ENCODE measurements around the gene MBOAT2. TPM values are rescaled to one million over a fixed set of nuclear protein-coding genes. Genes with fewer than 3 reads are reported as not detected.
"Not testable (repeated sequence)": the region's sequence is repeated elsewhere in the genome, so short reads cannot be mapped to it uniquely, and the experiment has no call there.

Gene MBOAT2
- total RNA-seq, 1 experiment from 2014 or later = 16.4 TPM

DNA sequence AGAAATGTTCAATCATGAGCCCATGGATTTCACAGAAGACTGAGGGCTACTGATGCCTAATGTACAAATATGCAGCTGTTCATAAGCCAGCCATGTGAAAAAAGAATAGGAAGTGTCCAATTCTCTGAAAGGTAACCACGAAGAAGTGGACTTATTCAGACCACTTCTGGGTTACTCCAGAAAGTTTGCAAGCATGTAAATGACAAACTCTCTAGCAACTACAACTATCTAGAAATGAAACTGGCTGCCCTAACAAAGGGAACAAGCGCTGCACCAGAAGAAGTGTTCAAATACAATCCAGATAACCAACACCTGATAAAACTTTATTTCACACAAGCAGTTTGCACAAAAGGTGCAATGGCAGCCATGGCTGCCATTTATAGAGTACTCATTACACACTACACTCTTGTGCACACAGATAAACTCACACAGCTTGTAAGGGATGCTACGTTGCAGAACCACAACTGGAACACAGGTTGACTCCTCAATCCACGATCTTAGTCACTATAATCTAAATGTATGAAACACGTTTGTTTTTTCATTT, 13.9 kb downstream of the MBOAT2 start:
- Histone ChIP-seq H3K4me3 (ENCODE audit: insufficient read depth, low read depth, low read length) (no peak overlapping the region), H3K36me3 (replicated peaks; ENCODE audit: control insufficient read depth, insufficient read depth, low read length) (no peaks in the 10 kb centered on the region), H3K27me3 (ENCODE audit: control insufficient read depth, insufficient read depth, low read length) (no peaks in the 10 kb centered on the region)
- DNase-seq = no peak

GRCh38 chr2:8987410-8987809, 16.1 kb downstream of the MBOAT2 start:
- Histone ChIP-seq H3K27me3 (ENCODE audit: control insufficient read depth, insufficient read depth, low read length) (no peaks in the 10 kb centered on the region), H3K36me3 (replicated peaks; ENCODE audit: control insufficient read depth, insufficient read depth, low read length) (no peaks in the 10 kb centered on the region), H3K4me3 (ENCODE audit: insufficient read depth, low read depth, low read length) (no peak overlapping the region)
- no peak for DNase-seq

GRCh38 chr2:8986327-8986976, 17.0 kb downstream of the MBOAT2 start:
- Histone ChIP-seq H3K36me3 (replicated peaks; ENCODE audit: control insufficient read depth, insufficient read depth, low read length) (no peaks in the 10 kb centered on the region), H3K27me3 (ENCODE audit: control insufficient read depth, insufficient read depth, low read length) (no peaks in the 10 kb centered on the region), H3K4me3 (ENCODE audit: insufficient read depth, low read depth, low read length) (no peak overlapping the region)
- no peak for DNase-seq

DNA sequence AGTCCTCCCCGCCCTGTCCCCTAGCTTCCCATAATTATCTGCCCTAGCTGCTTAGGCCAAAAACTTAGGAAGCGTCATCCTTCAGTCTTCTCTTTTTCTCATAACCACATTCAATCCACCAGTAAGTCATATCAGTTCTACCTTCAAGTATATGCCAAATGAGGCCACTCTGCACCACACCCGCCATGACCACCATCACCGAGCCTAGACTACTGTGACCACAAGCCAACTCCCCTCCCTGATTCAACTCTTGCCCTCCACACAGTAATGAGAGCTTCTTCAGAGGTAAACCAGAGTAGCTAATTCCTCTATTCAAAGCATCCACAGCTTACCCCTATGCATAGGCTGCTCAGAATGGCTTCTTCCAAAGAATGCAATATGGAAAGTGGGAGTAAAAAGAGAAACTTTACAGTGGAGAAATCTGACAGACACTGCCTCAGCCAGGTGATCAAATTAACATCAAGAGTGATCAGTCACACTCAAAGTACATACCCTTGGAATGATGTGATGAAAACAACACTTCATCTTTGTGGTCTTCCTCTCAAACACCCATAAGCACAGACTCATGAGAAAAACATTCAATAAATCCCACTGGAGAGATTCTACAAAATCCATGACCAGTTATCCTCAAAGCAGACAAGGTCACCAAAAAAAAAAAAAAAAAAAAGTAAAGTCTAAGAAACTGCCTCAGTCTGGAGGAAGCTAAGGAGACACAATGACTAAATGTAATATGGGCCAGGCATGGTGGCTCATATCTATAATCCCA, 17.7 kb downstream of the MBOAT2 start:
- H3K27me3 ChIP-seq (ENCODE audit: control insufficient read depth, insufficient read depth, low read length) = no peaks in the 10 kb centered on the region

GRCh38 chr2:8984855-8985254, 18.6 kb downstream of the MBOAT2 start:
- Histone ChIP-seq H3K36me3 (replicated peaks; ENCODE audit: control insufficient read depth, insufficient read depth, low read length) (no peaks in the 10 kb centered on the region), H3K27me3 (ENCODE audit: control insufficient read depth, insufficient read depth, low read length) (no peaks in the 10 kb centered on the region), H3K4me3 (ENCODE audit: insufficient read depth, low read depth, low read length) (no peak overlapping the region)
- DNase-seq = no peak

More for the DNA sequence above, 17.7 kb downstream of the MBOAT2 start:
- H3K4me3 ChIP-seq (ENCODE audit: insufficient read depth, low read depth, low read length) = no peak overlapping the region
- DNase-seq = no peak
- no peaks in the 10 kb centered on the region for H3K36me3 ChIP-seq (replicated peaks; ENCODE audit: control insufficient read depth, insufficient read depth, low read length)

- Histone ChIP-seq H3K36me3 (replicated peaks; ENCODE audit: control insufficient read depth, insufficient read depth, low read length) (no peaks in the 10 kb centered on the region), H3K27me3 (ENCODE audit: control insufficient read depth, insufficient read depth, low read length) (no peaks in the 10 kb centered on the region), H3K4me3 (ENCODE audit: insufficient read depth, low read depth, low read length) (no peak overlapping the region)
- DNase-seq = no peak
Measured at GRCh38 chr2:8984157-8984556, 19.3 kb downstream of the MBOAT2 start.

GRCh38 chr2:8983571-8983970, 19.9 kb downstream of the MBOAT2 start:
- DNase-seq = no peak
- Histone ChIP-seq H3K27me3 (ENCODE audit: control insufficient read depth, insufficient read depth, low read length) (no peaks in the 10 kb centered on the region), H3K36me3 (replicated peaks; ENCODE audit: control insufficient read depth, insufficient read depth, low read length) (no peaks in the 10 kb centered on the region), H3K4me3 (ENCODE audit: insufficient read depth, low read depth, low read length) (no peak overlapping the region)

DNA sequence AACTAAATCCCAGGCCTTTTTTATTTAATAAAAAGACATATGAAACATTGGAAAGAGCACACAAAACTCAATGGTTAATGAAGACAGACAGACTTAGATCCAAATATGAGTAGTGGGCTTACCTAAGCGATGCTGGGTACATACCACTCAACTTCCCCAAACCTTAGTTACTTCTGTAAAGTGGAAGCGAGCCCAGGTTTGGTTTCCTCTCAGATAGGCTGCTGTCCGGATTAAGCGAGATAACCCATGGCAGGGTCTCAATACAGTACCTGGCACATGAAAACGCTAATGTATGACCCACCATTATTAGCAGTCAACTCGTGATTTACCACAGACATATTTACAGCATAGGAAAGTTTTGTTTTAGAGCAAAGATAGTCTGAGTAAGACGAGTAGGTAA, 21.6 kb downstream of the MBOAT2 start:
- DNase-seq = no peak
- no peak overlapping the region for H3K4me3 ChIP-seq (ENCODE audit: insufficient read depth, low read depth, low read length)
- H3K27me3 ChIP-seq (ENCODE audit: control insufficient read depth, insufficient read depth, low read length) = no peaks in the 10 kb centered on the region
- H3K36me3 ChIP-seq (replicated peaks; ENCODE audit: control insufficient read depth, insufficient read depth, low read length) = no peaks in the 10 kb centered on the region

- DNase-seq = no peak
- H3K4me3 ChIP-seq (ENCODE audit: insufficient read depth, low read depth, low read length) = no peak overlapping the region
- H3K27me3 ChIP-seq (ENCODE audit: control insufficient read depth, insufficient read depth, low read length) = no peaks in the 10 kb centered on the region
- no peaks in the 10 kb centered on the region for H3K36me3 ChIP-seq (replicated peaks; ENCODE audit: control insufficient read depth, insufficient read depth, low read length)
Measured at GRCh38 chr2:8980096-8980495, 23.4 kb downstream of the MBOAT2 start.

GRCh38 chr2:8977758-8978157, 25.7 kb downstream of the MBOAT2 start:
- DNase-seq = no peak
- Histone ChIP-seq H3K36me3 (replicated peaks; ENCODE audit: control insufficient read depth, insufficient read depth, low read length) (no peaks in the 10 kb centered on the region), H3K27me3 (ENCODE audit: control insufficient read depth, insufficient read depth, low read length) (no peaks in the 10 kb centered on the region), H3K4me3 (ENCODE audit: insufficient read depth, low read depth, low read length) (no peak overlapping the region)

DNA sequence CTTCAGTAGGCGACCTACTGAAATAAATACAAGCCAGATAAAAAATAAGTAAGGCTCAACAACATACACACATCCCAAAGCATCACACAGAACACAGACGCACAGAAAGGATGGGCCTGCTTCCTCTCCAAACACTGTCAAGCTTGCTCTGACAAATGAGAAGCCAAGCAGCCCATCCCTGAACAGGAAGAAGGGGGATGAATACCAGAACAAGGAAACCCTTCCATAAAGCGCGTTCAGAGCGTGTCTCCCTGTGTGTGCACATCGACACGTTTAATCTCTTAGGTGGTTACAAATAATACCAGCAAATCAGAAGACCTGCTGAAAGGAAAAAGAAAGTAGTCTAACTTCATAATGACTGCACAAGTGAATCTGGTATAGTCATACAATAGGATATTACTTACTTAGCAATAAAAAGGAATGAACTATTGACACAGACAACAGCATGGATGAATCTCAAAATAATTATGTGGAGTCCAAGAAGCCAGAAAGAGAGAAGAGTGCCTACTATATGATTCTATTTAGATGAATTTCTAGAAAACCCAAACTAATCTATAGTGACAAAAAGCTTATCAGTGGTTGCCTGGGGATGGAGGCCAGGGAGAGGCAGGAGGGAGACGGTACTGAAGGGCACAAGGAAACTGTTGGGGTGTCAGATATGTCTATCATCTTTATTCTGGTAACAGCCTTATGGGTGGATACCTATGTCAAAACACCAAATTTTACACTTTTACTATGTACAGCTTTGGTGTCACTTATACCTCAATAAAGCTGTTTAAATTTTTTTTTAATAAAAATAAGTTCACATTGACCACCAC, 26.8 kb downstream of the MBOAT2 start:
- Histone ChIP-seq H3K27me3 (ENCODE audit: control insufficient read depth, insufficient read depth, low read length) (no peaks in the 10 kb centered on the region), H3K36me3 (replicated peaks; ENCODE audit: control insufficient read depth, insufficient read depth, low read length) (no peaks in the 10 kb centered on the region), H3K4me3 (ENCODE audit: insufficient read depth, low read depth, low read length) (no peak overlapping the region)
- DNase-seq = no peak

DNA sequence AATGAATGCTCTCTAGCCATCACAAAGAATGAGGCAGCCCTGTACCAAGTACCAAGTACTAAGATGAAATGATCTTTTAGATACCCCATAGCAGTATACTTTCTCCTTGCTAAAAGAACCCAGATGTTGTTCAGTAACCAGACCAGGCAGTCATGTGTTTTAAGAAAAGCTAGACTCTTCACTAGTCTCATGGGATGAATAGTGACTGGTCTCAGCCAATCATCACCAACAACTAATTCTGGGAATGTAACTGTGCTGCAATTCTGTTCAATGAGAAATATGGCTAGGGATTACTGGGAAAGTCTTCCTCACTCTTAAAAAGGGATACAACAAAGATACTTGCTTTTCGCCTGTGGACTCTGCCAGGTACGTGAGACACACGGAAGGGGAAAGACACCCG, 29.5 kb downstream of the MBOAT2 start:
- Histone ChIP-seq H3K36me3 (replicated peaks; ENCODE audit: control insufficient read depth, insufficient read depth, low read length) (no peaks in the 10 kb centered on the region), H3K27me3 (ENCODE audit: control insufficient read depth, insufficient read depth, low read length) (no peaks in the 10 kb centered on the region), H3K4me3 (ENCODE audit: insufficient read depth, low read depth, low read length) (no peak overlapping the region)
- no peak for DNase-seq

DNA sequence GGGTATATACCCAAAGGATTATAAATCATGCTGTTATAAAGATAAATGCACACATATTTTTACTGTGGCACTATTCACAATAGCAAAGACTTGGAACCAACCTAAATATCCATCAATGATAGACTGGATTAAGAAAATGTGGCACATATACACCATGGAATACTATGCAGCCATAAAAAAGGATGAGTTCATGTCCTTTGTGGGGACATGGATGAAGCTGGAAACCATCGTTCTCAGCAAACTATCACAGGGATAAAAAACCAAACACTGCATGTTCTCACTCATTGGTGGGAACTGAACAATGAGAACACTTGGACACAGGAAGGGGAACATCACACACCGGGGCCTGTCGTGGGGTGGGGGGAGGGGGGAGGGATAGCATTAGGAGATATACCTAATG, 30.5 kb downstream of the MBOAT2 start:
- not testable (repeated sequence) for H3K4me3 ChIP-seq (ENCODE audit: insufficient read depth, low read depth, low read length); DNase-seq

GRCh38 chr2:8972535-8972934, 30.9 kb downstream of the MBOAT2 start:
- not testable (repeated sequence) for H3K36me3 ChIP-seq (replicated peaks; ENCODE audit: control insufficient read depth, insufficient read depth, low read length); H3K4me3 ChIP-seq (ENCODE audit: insufficient read depth, low read depth, low read length); DNase-seq; H3K27me3 ChIP-seq (ENCODE audit: control insufficient read depth, insufficient read depth, low read length)

More for the DNA sequence above, 30.5 kb downstream of the MBOAT2 start:
- H3K27me3 ChIP-seq (ENCODE audit: control insufficient read depth, insufficient read depth, low read length); H3K36me3 ChIP-seq (replicated peaks; ENCODE audit: control insufficient read depth, insufficient read depth, low read length): not testable (repeated sequence)
